Lower leg skin (tissue), 4 donors: ENCODE data around the gene ARHGAP4. TPM values are rescaled to one million over a fixed set of nuclear protein-coding genes. Genes with fewer than 3 reads are reported as not detected.

Experiments
- DNase-seq, 2 donors: peaks; one replicate each; pipeline ENCODE4 v3.0.0-alpha.2; 2019; ENCODE audit warnings: low spot score in 2 of 2
- H3K4me3 ChIP-seq: fragments of 200-600 bp; sonication (generic); 2 replicates; pipeline ENCODE4 v1.5.1; 2017; ENCODE audit warnings: mild to moderate bottlenecking, low read depth; ENCODE audit not compliant: poor library complexity, severe bottlenecking
- CTCF ChIP-seq, 3 donors: fragments of 450-650 bp; IDR thresholded peaks; one replicate each; pipeline ENCODE4 v1.5.1; 2016; ENCODE audit warnings: antibody characterized with exemption in 3 of 3, mild to moderate bottlenecking in 3 of 3, moderate library complexity in 2 of 3
- POLR2A ChIP-seq, 2 donors: fragments of 450-650 bp; IDR thresholded peaks; one replicate each; pipeline ENCODE4 v1.6.1; 2016 to 2017; ENCODE audit warnings: antibody characterized with exemption in 2 of 2, mild to moderate bottlenecking in 1 of 2, moderate library complexity in 1 of 2
- WGBS, 2 donors: methylation state at CpG; one replicate each; pipeline ENCODE4 v1.1.5; 2018; 5-methylcytosine and 5-hydroxymethylcytosine counted together
- intact Hi-C: fragments of 100-400 bp; cut with DNase I; formaldehyde crosslinking; loops from one replicate; pipeline ENCODE4 v1.15.0; 2023; ENCODE audit warnings: low total_unique reads
- total RNA-seq, 4 donors: library from RNA; depleted of rRNA; stranded (reverse); fragments of >200 nt; gene quantifications; one replicate each; pipeline ENCODE4 v1.1.0, GENCODE V29; 2016

ARHGAP4 gene
- total RNA-seq, 4 donors from 2014 or later, result 2.7 to 14.8 (median 10.5) TPM

DNA sequence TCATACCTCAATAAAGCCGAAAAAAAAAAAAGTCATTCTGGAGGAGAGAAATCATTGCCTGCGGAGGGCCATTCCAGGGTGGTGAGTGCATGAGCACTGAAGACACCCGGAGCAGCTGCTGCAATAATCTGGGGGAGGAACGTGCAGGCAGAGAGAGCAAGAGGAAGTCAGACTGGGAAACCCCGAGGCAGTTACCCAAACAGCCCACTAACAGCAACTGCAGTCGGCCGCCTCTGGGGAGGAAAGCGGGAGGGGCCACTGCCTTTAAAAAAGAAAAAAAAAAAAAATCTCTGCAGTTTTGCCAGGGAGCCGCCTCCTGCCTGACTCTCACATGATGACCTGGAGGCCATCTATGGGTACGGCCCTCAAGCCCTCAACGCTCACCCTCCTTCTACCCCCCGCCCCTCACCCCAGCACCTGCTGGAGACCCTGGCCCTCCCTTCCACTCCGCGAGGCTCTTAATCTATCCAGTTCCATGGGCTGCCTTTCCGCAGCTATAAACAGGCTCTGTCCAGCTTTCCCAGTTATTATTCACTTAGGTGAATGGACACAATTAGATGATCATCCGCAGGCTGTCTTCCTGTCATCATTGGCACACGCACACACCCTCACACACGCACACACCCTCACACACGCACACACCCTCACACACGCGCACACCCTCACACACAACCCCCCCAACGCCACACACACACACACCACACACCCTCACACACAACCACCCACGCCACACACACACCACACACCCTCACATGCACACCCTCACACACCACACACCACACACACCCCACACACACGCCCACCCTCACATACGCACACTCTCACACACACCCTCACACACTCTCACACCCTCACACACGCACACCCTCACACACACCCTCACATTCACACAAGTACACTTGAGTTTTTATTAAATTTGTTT is 25.0 kb downstream of the ARHGAP4 start:
- TF ChIP-seq POLR2A (IDR thresholded peaks at IDR 0.05), result no peak
- no peak for TF ChIP-seq CTCF (IDR thresholded peaks at IDR 0.05)
- intact Hi-C loops, result no loop called here
- no peak overlapping the region for H3K4me3 ChIP-seq
- 16 to 52% methylated on average over 26 of the region's 26 CpGs for WGBS, 2 donors
- peak; percentile 24 to 90 for DNase-seq

- intact Hi-C loops, result no loop called here
- DNase-seq, result no peak
- no peak overlapping the region for H3K4me3 ChIP-seq
- no peak for TF ChIP-seq POLR2A (IDR thresholded peaks at IDR 0.05)
- TF ChIP-seq CTCF (IDR thresholded peaks at IDR 0.05), result no peak
These were observed 28.2 kb downstream of the ARHGAP4 start for GRCh38 chrX:153897899-153898298.

GRCh38 chrX:153889123-153889522 is 36.9 kb downstream of the ARHGAP4 start:
- 86 to 95% methylated on average over 6 of the region's 6 CpGs for WGBS, 2 donors
- no peak for DNase-seq
- intact Hi-C loops, result no loop called here
- TF ChIP-seq POLR2A (IDR thresholded peaks at IDR 0.05) (no peak), CTCF (IDR thresholded peaks at IDR 0.05) (no peak)
- no peak overlapping the region for H3K4me3 ChIP-seq

- intact Hi-C loops, result no loop called here
- WGBS, 2 donors, result 54 to 55% methylated on average over 6 of the region's 6 CpGs
These were observed 37.7 kb downstream of the ARHGAP4 start for GRCh38 chrX:153888344-153888743.

GRCh38 chrX:153887385-153887784 is 38.7 kb downstream of the ARHGAP4 start:
- H3K4me3 ChIP-seq, result no peak overlapping the region
- intact Hi-C loops, result no loop called here
- WGBS, 2 donors, result 44 to 68% methylated on average over 7 to 8 of the region's 8 CpGs
- TF ChIP-seq CTCF (IDR thresholded peaks at IDR 0.05), result no peak
- no peak for TF ChIP-seq POLR2A (IDR thresholded peaks at IDR 0.05)
- no peak for DNase-seq

More at GRCh38 chrX:153888344-153888743, 37.7 kb downstream of the ARHGAP4 start:
- no peak for DNase-seq
- TF ChIP-seq CTCF (IDR thresholded peaks at IDR 0.05) (no peak), POLR2A (IDR thresholded peaks at IDR 0.05) (no peak)
- no peak overlapping the region for H3K4me3 ChIP-seq
